ENCODE measurements around the gene TMEM138. TPM values are rescaled to one million over a fixed set of nuclear protein-coding genes. Genes with fewer than 3 reads are reported as not detected.
A peak's percentile ranks its signal among the peaks of the same experiment; 100 is the strongest.

TMEM138 gene
- total and polyA plus RNA-seq, 2 of the 13 experiments (the other 11 are each of a cell fraction or from before 2014, with no cell fraction given), result 43.5 to 61.0 TPM

DNA sequence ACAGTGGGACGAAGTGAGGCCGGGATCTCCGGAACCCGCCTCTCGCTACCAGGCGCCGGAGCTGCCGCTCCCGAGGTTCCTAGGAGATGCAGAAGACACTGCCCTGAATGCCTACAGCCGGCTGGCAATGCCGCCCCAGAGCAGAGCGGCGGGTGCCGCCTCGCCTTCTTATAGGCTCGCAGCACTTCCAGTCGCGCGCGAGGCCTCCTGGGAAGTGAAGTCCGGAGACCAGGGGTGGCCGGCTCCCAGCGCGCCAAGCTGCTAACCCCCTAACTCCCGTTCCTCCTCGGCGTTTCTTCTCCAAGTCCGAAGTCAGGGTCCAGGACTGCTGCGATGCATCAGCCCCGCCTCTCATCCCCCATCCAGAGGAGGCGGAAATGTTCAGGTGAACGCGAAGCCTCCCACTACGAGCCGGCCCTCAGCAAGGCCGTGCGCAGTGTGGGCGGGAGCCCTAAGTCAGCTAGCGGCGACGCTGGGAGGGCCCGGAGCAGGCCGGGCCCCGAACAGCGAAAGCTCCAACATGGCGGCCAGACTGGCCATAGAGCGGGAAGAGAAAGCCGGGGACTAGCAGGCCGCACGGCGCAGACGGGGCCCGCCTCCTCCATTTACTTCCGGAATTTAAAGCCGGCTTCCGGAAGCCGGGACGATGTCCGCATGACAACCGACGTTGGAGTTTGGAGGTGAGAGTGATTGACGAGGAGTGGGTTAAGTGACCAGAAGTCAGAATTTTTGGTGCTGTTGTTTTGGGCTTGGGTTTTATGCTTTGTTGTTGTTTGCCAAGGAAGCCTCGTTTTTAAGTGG is at the start of gene TMEM138, which contains the start of gene CYB561A3 (continued):
- TF ChIP-seq ZMYM3 (CRISPR knock-in tag; IDR thresholded peaks at IDR 0.05) (peak; percentile 63; the same call in 1 of the 2 replicates), ZBTB1 (CRISPR knock-in tag; IDR thresholded peaks at IDR 0.05; ENCODE audit: borderline replicate concordance) (no peak), MYC (CRISPR knock-in tag; IDR thresholded peaks at IDR 0.05; ENCODE audit: borderline replicate concordance) (peak; percentile 84), ZNF350 (CRISPR knock-in tag; IDR thresholded peaks at IDR 0.05; ENCODE audit: borderline replicate concordance, low read depth) (peak; percentile 87; the same call in 1 of the 2 replicates), SMYD3 (CRISPR knock-in tag; IDR thresholded peaks at IDR 0.05) (no peak), DMAP1 (CRISPR knock-in tag; IDR thresholded peaks at IDR 0.05) (peak; percentile 97), ZNF777 (CRISPR knock-in tag; IDR thresholded peaks at IDR 0.05) (no peak), ZNF678 (CRISPR knock-in tag; IDR thresholded peaks at IDR 0.05) (no peak), MED8 (CRISPR knock-in tag; IDR thresholded peaks at IDR 0.05; ENCODE audit: insufficient replicate concordance) (peak; percentile 52), ZNF615 (CRISPR knock-in tag; IDR thresholded peaks at IDR 0.05; ENCODE audit: borderline replicate concordance) (no peak), ZNF3 (CRISPR knock-in tag; IDR thresholded peaks at IDR 0.05) (no peak)
- TF ChIP-seq, protein P1, sequence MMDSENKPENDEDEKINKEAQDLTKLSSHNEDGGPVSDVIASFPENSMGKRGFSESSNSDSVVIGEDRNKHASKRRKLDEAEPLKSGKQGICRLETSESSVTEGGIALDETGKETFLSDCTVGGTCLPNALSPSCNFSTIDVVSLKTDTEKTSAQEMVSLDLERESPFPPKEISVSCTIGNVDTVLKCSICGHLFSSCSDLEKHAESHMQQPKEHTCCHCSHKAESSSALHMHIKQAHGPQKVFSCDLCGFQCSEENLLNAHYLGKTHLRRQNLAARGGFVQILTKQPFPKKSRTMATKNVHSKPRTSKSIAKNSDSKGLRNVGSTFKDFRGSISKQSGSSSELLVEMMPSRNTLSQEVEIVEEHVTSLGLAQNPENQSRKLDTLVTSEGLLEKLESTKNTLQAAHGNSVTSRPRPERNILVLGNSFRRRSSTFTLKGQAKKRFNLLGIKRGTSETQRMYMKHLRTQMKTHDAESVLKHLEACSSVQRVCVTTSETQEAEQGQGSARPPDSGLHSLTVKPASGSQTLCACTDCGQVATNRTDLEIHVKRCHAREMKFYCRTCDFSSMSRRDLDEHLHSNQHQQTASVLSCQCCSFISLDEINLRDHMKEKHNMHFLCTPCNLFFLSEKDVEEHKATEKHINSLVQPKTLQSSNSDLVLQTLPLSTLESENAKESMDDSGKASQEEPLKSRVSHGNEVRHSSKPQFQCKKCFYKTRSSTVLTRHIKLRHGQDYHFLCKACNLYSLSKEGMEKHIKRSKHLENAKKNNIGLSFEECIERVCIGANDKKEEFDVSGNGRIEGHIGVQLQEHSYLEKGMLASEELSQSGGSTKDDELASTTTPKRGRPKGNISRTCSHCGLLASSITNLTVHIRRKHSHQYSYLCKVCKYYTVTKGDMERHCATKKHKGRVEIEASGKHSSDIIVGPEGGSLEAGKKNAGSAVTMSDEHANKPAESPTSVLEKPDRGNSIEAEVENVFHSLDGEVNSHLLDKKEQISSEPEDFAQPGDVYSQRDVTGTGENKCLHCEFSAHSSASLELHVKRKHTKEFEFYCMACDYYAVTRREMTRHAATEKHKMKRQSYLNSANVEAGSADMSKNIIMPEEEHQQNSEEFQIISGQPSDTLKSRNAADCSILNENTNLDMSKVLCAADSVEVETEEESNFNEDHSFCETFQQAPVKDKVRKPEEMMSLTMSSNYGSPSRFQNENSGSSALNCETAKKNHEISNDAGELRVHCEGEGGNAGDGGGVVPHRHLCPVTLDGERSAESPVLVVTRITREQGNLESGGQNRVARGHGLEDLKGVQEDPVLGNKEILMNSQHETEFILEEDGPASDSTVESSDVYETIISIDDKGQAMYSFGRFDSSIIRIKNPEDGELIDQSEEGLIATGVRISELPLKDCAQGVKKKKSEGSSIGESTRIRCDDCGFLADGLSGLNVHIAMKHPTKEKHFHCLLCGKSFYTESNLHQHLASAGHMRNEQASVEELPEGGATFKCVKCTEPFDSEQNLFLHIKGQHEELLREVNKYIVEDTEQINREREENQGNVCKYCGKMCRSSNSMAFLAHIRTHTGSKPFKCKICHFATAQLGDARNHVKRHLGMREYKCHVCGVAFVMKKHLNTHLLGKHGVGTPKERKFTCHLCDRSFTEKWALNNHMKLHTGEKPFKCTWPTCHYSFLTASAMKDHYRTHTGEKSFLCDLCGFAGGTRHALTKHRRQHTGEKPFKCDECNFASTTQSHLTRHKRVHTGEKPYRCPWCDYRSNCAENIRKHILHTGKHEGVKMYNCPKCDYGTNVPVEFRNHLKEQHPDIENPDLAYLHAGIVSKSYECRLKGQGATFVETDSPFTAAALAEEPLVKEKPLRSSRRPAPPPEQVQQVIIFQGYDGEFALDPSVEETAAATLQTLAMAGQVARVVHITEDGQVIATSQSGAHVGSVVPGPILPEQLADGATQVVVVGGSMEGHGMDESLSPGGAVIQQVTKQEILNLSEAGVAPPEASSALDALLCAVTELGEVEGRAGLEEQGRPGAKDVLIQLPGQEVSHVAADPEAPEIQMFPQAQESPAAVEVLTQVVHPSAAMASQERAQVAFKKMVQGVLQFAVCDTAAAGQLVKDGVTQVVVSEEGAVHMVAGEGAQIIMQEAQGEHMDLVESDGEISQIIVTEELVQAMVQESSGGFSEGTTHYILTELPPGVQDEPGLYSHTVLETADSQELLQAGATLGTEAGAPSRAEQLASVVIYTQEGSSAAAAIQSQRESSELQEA (CRISPR knock-in tag; IDR thresholded peaks at IDR 0.05; ENCODE audit: not compliant biosample characterization), result peak; percentile 46
- TF ChIP-seq, protein P2, sequence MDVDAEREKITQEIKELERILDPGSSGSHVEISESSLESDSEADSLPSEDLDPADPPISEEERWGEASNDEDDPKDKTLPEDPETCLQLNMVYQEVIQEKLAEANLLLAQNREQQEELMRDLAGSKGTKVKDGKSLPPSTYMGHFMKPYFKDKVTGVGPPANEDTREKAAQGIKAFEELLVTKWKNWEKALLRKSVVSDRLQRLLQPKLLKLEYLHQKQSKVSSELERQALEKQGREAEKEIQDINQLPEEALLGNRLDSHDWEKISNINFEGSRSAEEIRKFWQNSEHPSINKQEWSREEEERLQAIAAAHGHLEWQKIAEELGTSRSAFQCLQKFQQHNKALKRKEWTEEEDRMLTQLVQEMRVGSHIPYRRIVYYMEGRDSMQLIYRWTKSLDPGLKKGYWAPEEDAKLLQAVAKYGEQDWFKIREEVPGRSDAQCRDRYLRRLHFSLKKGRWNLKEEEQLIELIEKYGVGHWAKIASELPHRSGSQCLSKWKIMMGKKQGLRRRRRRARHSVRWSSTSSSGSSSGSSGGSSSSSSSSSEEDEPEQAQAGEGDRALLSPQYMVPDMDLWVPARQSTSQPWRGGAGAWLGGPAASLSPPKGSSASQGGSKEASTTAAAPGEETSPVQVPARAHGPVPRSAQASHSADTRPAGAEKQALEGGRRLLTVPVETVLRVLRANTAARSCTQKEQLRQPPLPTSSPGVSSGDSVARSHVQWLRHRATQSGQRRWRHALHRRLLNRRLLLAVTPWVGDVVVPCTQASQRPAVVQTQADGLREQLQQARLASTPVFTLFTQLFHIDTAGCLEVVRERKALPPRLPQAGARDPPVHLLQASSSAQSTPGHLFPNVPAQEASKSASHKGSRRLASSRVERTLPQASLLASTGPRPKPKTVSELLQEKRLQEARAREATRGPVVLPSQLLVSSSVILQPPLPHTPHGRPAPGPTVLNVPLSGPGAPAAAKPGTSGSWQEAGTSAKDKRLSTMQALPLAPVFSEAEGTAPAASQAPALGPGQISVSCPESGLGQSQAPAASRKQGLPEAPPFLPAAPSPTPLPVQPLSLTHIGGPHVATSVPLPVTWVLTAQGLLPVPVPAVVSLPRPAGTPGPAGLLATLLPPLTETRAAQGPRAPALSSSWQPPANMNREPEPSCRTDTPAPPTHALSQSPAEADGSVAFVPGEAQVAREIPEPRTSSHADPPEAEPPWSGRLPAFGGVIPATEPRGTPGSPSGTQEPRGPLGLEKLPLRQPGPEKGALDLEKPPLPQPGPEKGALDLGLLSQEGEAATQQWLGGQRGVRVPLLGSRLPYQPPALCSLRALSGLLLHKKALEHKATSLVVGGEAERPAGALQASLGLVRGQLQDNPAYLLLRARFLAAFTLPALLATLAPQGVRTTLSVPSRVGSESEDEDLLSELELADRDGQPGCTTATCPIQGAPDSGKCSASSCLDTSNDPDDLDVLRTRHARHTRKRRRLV (CRISPR knock-in tag; IDR thresholded peaks at IDR 0.05), result peak; percentile 81
- TF ChIP-seq, protein P3, sequence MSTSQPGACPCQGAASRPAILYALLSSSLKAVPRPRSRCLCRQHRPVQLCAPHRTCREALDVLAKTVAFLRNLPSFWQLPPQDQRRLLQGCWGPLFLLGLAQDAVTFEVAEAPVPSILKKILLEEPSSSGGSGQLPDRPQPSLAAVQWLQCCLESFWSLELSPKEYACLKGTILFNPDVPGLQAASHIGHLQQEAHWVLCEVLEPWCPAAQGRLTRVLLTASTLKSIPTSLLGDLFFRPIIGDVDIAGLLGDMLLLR (CRISPR knock-in tag; IDR thresholded peaks at IDR 0.05), result no peak; the same call in 1 of the 2 replicates
